H1 (cell line): ENCODE data around the gene IST1. TPM values are rescaled to one million over a fixed set of nuclear protein-coding genes. Genes with fewer than 3 reads are reported as not detected.
"Not testable (repeated sequence)": the region's sequence is repeated elsewhere in the genome, so short reads cannot be mapped to it uniquely, and the experiment has no call there.

ENCODE experiments used
- CTCF ChIA-PET: fragments of 300-600 bp; sonication (Branson Sonifier 250); formaldehyde crosslinking; loops from one replicate; lab custom pipeline; 2021; ENCODE audit not compliant: partially characterized antibody; lab: Charles Lee
- POLR2A ChIA-PET: fragments of 300-600 bp; sonication (Branson Sonifier 250); formaldehyde crosslinking; loops from one replicate; lab custom pipeline; 2021; ENCODE audit warnings: inconsistent platforms; ENCODE audit not compliant: partially characterized antibody; lab: Charles Lee
- DNase-seq, 2 experiments: peaks; one replicate each; pipeline versions ENCODE4 v3.0.0 to v3.0.0-alpha.2; 2010 to 2022; ENCODE audit warnings: low spot score in 2 of 2, low read depth in 1 of 2, mixed read lengths in 1 of 2
- FAIRE-seq: peaks from 2 replicates; lab custom pipeline; 2011; peaks lifted over from hg19 to GRCh38; lab: Jason Lieb, UNC
- H2AFZ ChIP-seq: 2 replicates; pipeline ENCODE4 v1.8.1; 2012; ENCODE audit warnings: low read length, inconsistent platforms
- H2AK5ac ChIP-seq: 2 replicates; pipeline ENCODE4 v1.6.1; 2013; ENCODE audit warnings: low read depth, low read length
- H2BK120ac ChIP-seq: replicated peaks from 2 replicates; pipeline ENCODE3; 2013; ENCODE audit warnings: low read depth, low read length, inconsistent platforms
- H2BK12ac ChIP-seq: 2 replicates; pipeline ENCODE4 v1.6.1; 2013; ENCODE audit warnings: low read depth, low read length
- H2BK15ac ChIP-seq: 2 replicates; pipeline ENCODE4 v1.6.1; 2013; ENCODE audit warnings: low read length
- H2BK20ac ChIP-seq: 2 replicates; pipeline ENCODE4 v1.6.1; 2013; ENCODE audit warnings: low read length
- H2BK5ac ChIP-seq: 2 replicates; pipeline ENCODE4 v1.6.1; 2013; ENCODE audit warnings: low read depth, low read length
- H3K14ac ChIP-seq: 2 replicates; pipeline ENCODE4 v1.6.1; 2013; ENCODE audit warnings: inconsistent platforms; ENCODE audit not compliant: insufficient read length
- H3K18ac ChIP-seq: 2 replicates; pipeline ENCODE4 v1.6.1; 2013; ENCODE audit warnings: low read length; ENCODE audit errors: extremely low read depth
- H3K23ac ChIP-seq: 2 replicates; pipeline ENCODE4 v1.6.1; 2013; ENCODE audit warnings: inconsistent platforms; ENCODE audit not compliant: insufficient read length
- H3K23me2 ChIP-seq: 2 replicates; pipeline ENCODE4 v1.6.1; 2013; ENCODE audit warnings: low read depth, low read length
- H3K27ac ChIP-seq: 2 replicates; pipeline ENCODE4 v1.6.1; 2011; ENCODE audit warnings: low read depth, low read length, inconsistent platforms
- H3K27me3 ChIP-seq, 4 experiments: replicated peaks in 1 of 4; 1 replicate in 1 of 4; 2 replicates in 3 of 4; pipeline versions ENCODE4 v1.6.1 to v1.8.1; 2011 to 2013; ENCODE audit warnings: low read length in 3 of 4, mild to moderate bottlenecking in 3 of 4, inconsistent platforms in 2 of 4, mixed read lengths in 2 of 4, moderate library complexity in 1 of 4; ENCODE audit not compliant: control insufficient read depth in 3 of 4, insufficient read depth in 3 of 4; ENCODE audit errors: extremely low read depth in 1 of 4
- H3K36me3 ChIP-seq, 4 experiments: 2 replicates each; pipeline versions ENCODE4 v1.6.1 to v1.8.1; 2011 to 2013; ENCODE audit warnings: mild to moderate bottlenecking in 4 of 4, low read length in 3 of 4, moderate library complexity in 2 of 4, control low read depth in 1 of 4, inconsistent platforms in 1 of 4; ENCODE audit not compliant: insufficient read depth in 4 of 4, control insufficient read depth in 2 of 4
- H3K4ac ChIP-seq: replicated peaks from 2 replicates; pipeline ENCODE3; 2013; ENCODE audit warnings: low read length, low read depth, mixed read lengths, inconsistent platforms; ENCODE audit not compliant: insufficient read length
- H3K4me1 ChIP-seq, 4 experiments: replicated peaks in 1 of 4; 1 replicate in 1 of 4; 2 replicates in 3 of 4; pipeline versions ENCODE4 v1.6.1 to v1.8.1; 2011 to 2013; ENCODE audit warnings: low read length in 3 of 4, inconsistent platforms in 2 of 4, mixed read lengths in 1 of 4; ENCODE audit not compliant: insufficient read depth in 4 of 4, control insufficient read depth in 3 of 4
- H3K4me2 ChIP-seq, 2 experiments: 2 replicates each; pipeline versions ENCODE4 v1.6.1 to v1.8.1; 2011 to 2013; ENCODE audit warnings: low read depth in 2 of 2, low read length in 2 of 2, control low read depth in 1 of 2, inconsistent platforms in 1 of 2, mild to moderate bottlenecking in 1 of 2; ENCODE audit not compliant: insufficient read depth in 1 of 2
- H3K4me3 ChIP-seq, 4 experiments: fragments of 200-600, 300-600 bp in 1 of 4; sonication (generic), shearing (Covaris generic), sonication (Bioruptor Twin) in 1 of 4; 2 replicates each; pipeline versions ENCODE4 v1.5.1 to v1.8.1; 2011 to 2016; ENCODE audit warnings: low read length in 4 of 4, low read depth in 3 of 4, control low read depth in 2 of 4, inconsistent platforms in 2 of 4, mild to moderate bottlenecking in 2 of 4, mixed read lengths in 1 of 4, moderate library complexity in 1 of 4; ENCODE audit not compliant: insufficient read depth in 2 of 4; ENCODE audit errors: extremely low read depth in 1 of 4
- H3K56ac ChIP-seq: replicated peaks from 2 replicates; pipeline ENCODE3; 2013; ENCODE audit warnings: low read depth, mild to moderate bottlenecking, mixed read lengths, low read length, inconsistent platforms; ENCODE audit not compliant: insufficient read length
- H3K79me1 ChIP-seq: 2 replicates; pipeline ENCODE4 v1.6.1; 2013; ENCODE audit warnings: low read depth, low read length, control low read depth
- H3K79me2 ChIP-seq, 2 experiments: 2 replicates each; pipeline versions ENCODE4 v1.6.1 to v1.8.1; 2012 to 2013; ENCODE audit warnings: low read length in 2 of 2, mild to moderate bottlenecking in 2 of 2, inconsistent platforms in 1 of 2; ENCODE audit not compliant: insufficient read depth in 2 of 2, control insufficient read depth in 1 of 2
- H3K9ac ChIP-seq, 4 experiments: replicated peaks in 1 of 4; 1 replicate in 1 of 4; 2 replicates in 3 of 4; pipeline versions ENCODE4 v1.6.1 to v1.8.1; 2011 to 2013; ENCODE audit warnings: low read depth in 3 of 4, low read length in 3 of 4, control low read depth in 2 of 4, mild to moderate bottlenecking in 2 of 4, moderate library complexity in 2 of 4, inconsistent platforms in 1 of 4; ENCODE audit errors: extremely low read depth in 1 of 4
- H3K9me3 ChIP-seq, 2 experiments: 2 replicates each; pipeline versions ENCODE4 v1.6.1 to v1.8.1; 2012 to 2013; ENCODE audit warnings: mild to moderate bottlenecking in 2 of 2, moderate library complexity in 2 of 2, control low read depth in 1 of 2, inconsistent platforms in 1 of 2, low read depth in 1 of 2, low read length in 1 of 2, mixed read lengths in 1 of 2; ENCODE audit not compliant: insufficient read depth in 2 of 2
- H4K20me1 ChIP-seq, 2 experiments: replicated peaks in 1 of 2; 2 replicates each; pipeline versions ENCODE3 to v1.8.1; 2011 to 2013; ENCODE audit warnings: inconsistent platforms in 2 of 2, low read length in 2 of 2, mild to moderate bottlenecking in 1 of 2; ENCODE audit not compliant: insufficient read depth in 2 of 2, control insufficient read depth in 1 of 2
- H4K5ac ChIP-seq: 2 replicates; pipeline ENCODE4 v1.6.1; 2013; ENCODE audit warnings: low read length, low read depth, mixed read lengths, inconsistent platforms; ENCODE audit not compliant: insufficient read length
- H4K8ac ChIP-seq: 2 replicates; pipeline ENCODE4 v1.8.0; 2013; ENCODE audit warnings: mild to moderate bottlenecking, moderate library complexity, low read length, inconsistent platforms; ENCODE audit not compliant: insufficient read depth; ENCODE audit errors: extremely low read depth
- H4K91ac ChIP-seq: replicated peaks from 2 replicates; pipeline ENCODE3; 2013; ENCODE audit warnings: low read length, mixed read lengths, inconsistent platforms; ENCODE audit not compliant: insufficient read length
- WGBS, 2 experiments: shearing (Covaris generic) in 1 of 2; methylation state at CpG; one replicate each; pipeline versions ENCODE4 v1.1.6 to v1.1.7; 2013 to 2015; ENCODE audit warnings: low lambda C conversion rate in 2 of 2, mixed read lengths in 2 of 2, inconsistent platforms in 1 of 2, low coverage in 1 of 2, missing lambda C conversion rate in 1 of 2; ENCODE audit not compliant: insufficient replicate concordance in 2 of 2, insufficient coverage in 1 of 2, insufficient read length in 1 of 2; ENCODE audit errors: extremely low coverage in 1 of 2, missing lambda C conversion rate in 1 of 2; 5-methylcytosine and 5-hydroxymethylcytosine counted together
- polyA plus RNA-seq, 7 experiments: library from polyadenylated mRNA; depleted of rRNA in 3 of 7; stranded (reverse) in 5 of 7; unstranded in 2 of 7; fragments of >200 nt in 5 of 7; fragments of 200-250 nt in 2 of 7; gene quantifications; 1 replicate in 5 of 7; 2 replicates in 1 of 7; 4 replicates in 1 of 7; pipeline versions ENCODE4 v1.2.1 to v1.2.3, GENCODE V29; 2011 to 2013; ENCODE audit warnings: missing spikeins in 2 of 7, mixed read lengths in 2 of 7
- total RNA-seq: library from RNA; stranded (reverse); fragmentation: NEBNext Ultra II Directional; extraction: Animal tissue kit (Norgen Biotek cat#: 25700); gene quantifications from 2 replicates; pipeline ENCODE4 v1.2.1, GENCODE V29; 2021

The IST1 gene
- total and polyA plus RNA-seq, 2 of the 8 experiments (the other 6 are each of a cell fraction or from before 2014, with no cell fraction given) = 190 to 248 TPM

GRCh38 chr16:71867175-71867574, 28.2 kb upstream of the IST1 start:
- H3K4ac ChIP-seq, H3K27ac ChIP-seq, H4K20me1 ChIP-seq, H3K27me3 ChIP-seq, H2BK5ac ChIP-seq, H2BK12ac ChIP-seq, H3K56ac ChIP-seq, H4K91ac ChIP-seq, H3K14ac ChIP-seq, H3K18ac ChIP-seq, H2AK5ac ChIP-seq, H3K79me1 ChIP-seq, H3K9me3 ChIP-seq, H3K23ac ChIP-seq, H3K4me3 ChIP-seq, H2BK15ac ChIP-seq, H3K4me1 ChIP-seq, H3K23me2 ChIP-seq, H3K9ac ChIP-seq, H3K79me2 ChIP-seq, DNase-seq, H3K4me2 ChIP-seq, H4K5ac ChIP-seq, H2BK120ac ChIP-seq, H4K8ac ChIP-seq, H2AFZ ChIP-seq, H2BK20ac ChIP-seq, FAIRE-seq: not testable (repeated sequence)
- peaks cover 0 to 28% (median 6%) of the 10 kb centered on the region in 4 experiments; a peak in 4 of 8 replicates for H3K36me3 ChIP-seq
- CTCF ChIA-PET = interaction anchor here (0.7 to 1.4 kb wide), 3 partner anchors 8 to 16 kb away, joined by 3 to 8 read pairs (median 3); no protein-coding TSS in a partner anchor
- 96% methylated on average over 6 of the region's 6 CpGs; no CpG with 5 or more reads in 1 of the 2 experiments for WGBS, 2 experiments
- POLR2A ChIA-PET = interaction anchor here (1.6 kb wide), 2 partner anchors 27 to 58 kb away, joined by 3 to 4 read pairs; partner anchors contain the start of gene AP1G1
